Heart right ventricle (tissue), 16 donors: ENCODE results near the gene SCYGR3. TPM values are rescaled to one million over a fixed set of nuclear protein-coding genes. Genes with fewer than 3 reads are reported as not detected.
"Not testable (repeated sequence)": the region's sequence is repeated elsewhere in the genome, so short reads cannot be mapped to it uniquely, and the experiment has no call there.

Source experiments
- ATAC-seq, 8 donors: fragments of 200-7000 bp; cut with Tn5 transposase; one replicate each; pipeline ENCODE4 v1.9.1; 2020; ENCODE audit warnings: mild to moderate bottlenecking in 8 of 8, moderate library complexity in 8 of 8, moderate number of reproducible peaks in 1 of 8
- DNase-seq, 2 donors: peaks; one replicate each; pipeline ENCODE4 v3.0.0-alpha.2; 2020
- H3K27ac ChIP-seq, 10 donors: fragments of 200-600 bp; sonication (generic) in 2 of 10; one replicate each; pipeline versions ENCODE4 v1.5.0 to v1.8.0; 2020 to 2022; ENCODE audit warnings: mild to moderate bottlenecking in 3 of 10
- H3K27me3 ChIP-seq, 7 donors: fragments of 200-600 bp; one replicate each; pipeline ENCODE4 v1.8.0; 2021 to 2022; ENCODE audit warnings: mild to moderate bottlenecking in 2 of 7
- H3K36me3 ChIP-seq, 9 donors: fragments of 200-600 bp; sonication (generic) in 1 of 9; one replicate each; pipeline versions ENCODE4 v1.5.0 to v1.8.0; 2020 to 2022; ENCODE audit warnings: mild to moderate bottlenecking in 2 of 9
- H3K4me1 ChIP-seq, 9 donors: fragments of 200-600 bp; sonication (generic) in 1 of 9; one replicate each; pipeline versions ENCODE4 v1.5.0 to v1.8.0; 2020 to 2022; ENCODE audit warnings: mild to moderate bottlenecking in 4 of 9
- H3K4me3 ChIP-seq, 10 donors: fragments of 200-600 bp; sonication (generic) in 2 of 10; one replicate each; pipeline versions ENCODE4 v1.5.0 to v1.8.0; 2020 to 2022; ENCODE audit warnings: mild to moderate bottlenecking in 7 of 10, moderate library complexity in 2 of 10
- H3K9me3 ChIP-seq, 11 donors: fragments of 200-600 bp in 10 of 11; sonication (generic) in 2 of 11; one replicate each; pipeline versions ENCODE4 v1.5.0 to v1.8.0; 2013 to 2022; ENCODE audit warnings: mild to moderate bottlenecking in 2 of 11, control low read depth in 1 of 11, moderate library complexity in 1 of 11
- WGBS, 2 donors: extraction: QIAGEN DNeasy Blood & Tissue Kit; methylation state at CpG; one replicate each; pipeline ENCODE4 v1.1.7; 2013; ENCODE audit warnings: inconsistent platforms in 1 of 2; 5-methylcytosine and 5-hydroxymethylcytosine counted together
- intact Hi-C, 10 donors: fragments of 100-400 bp; cut with DNase I; formaldehyde crosslinking; loops; one replicate each; pipeline versions ENCODE4 v1.11.1 to v1.14.2; 2022
- polyA plus RNA-seq, 2 donors: library from polyadenylated mRNA; stranded (reverse); fragments of 200-250 nt; gene quantifications; one replicate each; pipeline ENCODE4 v1.2.3, GENCODE V29; 2013
- total RNA-seq, 10 donors: library from RNA; stranded (reverse); fragmentation: NEBNext Ultra II Directional in 3 of 10; extraction: Animal tissue kit (Norgen Biotek cat#: 25700) in 3 of 10; gene quantifications; one replicate each; pipeline versions ENCODE4 v1.2.1 to v1.2.4, GENCODE V29; 2021 to 2023
- TF ChIP-seq, protein P1 (sequence below), 9 donors: fragments of 200-600 bp; sonication (generic) in 2 of 9; IDR thresholded peaks; one replicate each; pipeline versions ENCODE4 v1.5.0 to v1.8.0; 2021 to 2022; ENCODE audit warnings: antibody characterized with exemption in 9 of 9, mild to moderate bottlenecking in 5 of 9, moderate library complexity in 1 of 9
- donor health status: Arrhythmogenic right ventricular cardiomyopathy.
- donor health status: ischemic (EF 13 %, LVEDD 7.1; RV severe dilation, severe dysfunction).
- donor health status: healthy with polysubstance abuse.
- donor health status: DM: no; HTN: yes; CAD: no.
- donor health status: DM: no; HTN: no; CAD: no.
- donor health status: ischemic (EF 25% LVEDD 6.9; RV normal size, moderate dysfunction).
- donor health status: ischemic (EF 25% LVEDD 5.7; RV mildly dilated, moderate dysfunction).
- donor health status: healthy.
- donor health status: DM: yes; HTN: yes; CAD: no.
- donor health status: Ischemic cardiomyopathy.
- donor health status: ischemic (EF 35%, LVEDD 5.7; RV mildly dilated, moderate dysfunction).
- donor health status: nonischemic (EF 11% LVEDD 7.7; RV severe dilation, severe dysfunction).
- donor health status: DM: yes; HTN: yes; CAD: no.
- donor health status: PGD.
- donor health status: ischemic (EF 29% LVEDD 5.4; RV normal size, mild dysfunction).
- donor health status: nonischemic (EF 23%, LVEDD 6.1; RV moderate dilation, normal function).

SCYGR3 gene
- total and polyA plus RNA-seq, 12 donors: not detected

DNA sequence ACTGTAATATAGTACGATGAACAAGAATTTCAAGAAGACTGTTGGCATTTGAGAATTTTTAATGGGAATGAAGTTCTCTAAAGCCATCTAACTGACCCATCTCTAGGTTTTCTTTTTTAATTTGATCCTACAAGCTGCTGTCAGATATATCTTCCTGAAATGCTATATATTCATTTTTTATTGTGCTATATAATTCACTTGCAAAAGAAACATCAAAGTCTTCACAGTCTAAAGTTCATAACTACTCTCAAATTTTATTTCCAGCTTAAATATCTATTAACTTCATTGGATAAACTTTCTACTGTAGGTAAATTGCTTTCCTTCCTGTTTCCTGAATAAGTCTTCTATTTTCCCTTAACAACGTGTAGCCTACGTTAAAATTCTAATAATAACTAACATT, 12.3 kb downstream of the SCYGR3 start:
- H3K4me1 ChIP-seq: no peaks in the 10 kb centered on the region
- DNase-seq (no peak), ATAC-seq (no peak)
- H3K36me3 ChIP-seq: no peaks in the 10 kb centered on the region
- TF ChIP-seq, protein P1, sequence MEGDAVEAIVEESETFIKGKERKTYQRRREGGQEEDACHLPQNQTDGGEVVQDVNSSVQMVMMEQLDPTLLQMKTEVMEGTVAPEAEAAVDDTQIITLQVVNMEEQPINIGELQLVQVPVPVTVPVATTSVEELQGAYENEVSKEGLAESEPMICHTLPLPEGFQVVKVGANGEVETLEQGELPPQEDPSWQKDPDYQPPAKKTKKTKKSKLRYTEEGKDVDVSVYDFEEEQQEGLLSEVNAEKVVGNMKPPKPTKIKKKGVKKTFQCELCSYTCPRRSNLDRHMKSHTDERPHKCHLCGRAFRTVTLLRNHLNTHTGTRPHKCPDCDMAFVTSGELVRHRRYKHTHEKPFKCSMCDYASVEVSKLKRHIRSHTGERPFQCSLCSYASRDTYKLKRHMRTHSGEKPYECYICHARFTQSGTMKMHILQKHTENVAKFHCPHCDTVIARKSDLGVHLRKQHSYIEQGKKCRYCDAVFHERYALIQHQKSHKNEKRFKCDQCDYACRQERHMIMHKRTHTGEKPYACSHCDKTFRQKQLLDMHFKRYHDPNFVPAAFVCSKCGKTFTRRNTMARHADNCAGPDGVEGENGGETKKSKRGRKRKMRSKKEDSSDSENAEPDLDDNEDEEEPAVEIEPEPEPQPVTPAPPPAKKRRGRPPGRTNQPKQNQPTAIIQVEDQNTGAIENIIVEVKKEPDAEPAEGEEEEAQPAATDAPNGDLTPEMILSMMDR (IDR thresholded peaks at IDR 0.05): no peak
- no peak overlapping the region for H3K4me3 ChIP-seq
- no peaks in the 10 kb centered on the region for H3K9me3 ChIP-seq
- peaks cover 0 to 2% (median 0%) of the 10 kb centered on the region in 7 donors for H3K27me3 ChIP-seq
- intact Hi-C loops: no loop called here
- H3K27ac ChIP-seq: no peak overlapping the region
- WGBS, 2 donors: 68 to 79% methylated on average over 3 of the region's 3 CpGs

DNA sequence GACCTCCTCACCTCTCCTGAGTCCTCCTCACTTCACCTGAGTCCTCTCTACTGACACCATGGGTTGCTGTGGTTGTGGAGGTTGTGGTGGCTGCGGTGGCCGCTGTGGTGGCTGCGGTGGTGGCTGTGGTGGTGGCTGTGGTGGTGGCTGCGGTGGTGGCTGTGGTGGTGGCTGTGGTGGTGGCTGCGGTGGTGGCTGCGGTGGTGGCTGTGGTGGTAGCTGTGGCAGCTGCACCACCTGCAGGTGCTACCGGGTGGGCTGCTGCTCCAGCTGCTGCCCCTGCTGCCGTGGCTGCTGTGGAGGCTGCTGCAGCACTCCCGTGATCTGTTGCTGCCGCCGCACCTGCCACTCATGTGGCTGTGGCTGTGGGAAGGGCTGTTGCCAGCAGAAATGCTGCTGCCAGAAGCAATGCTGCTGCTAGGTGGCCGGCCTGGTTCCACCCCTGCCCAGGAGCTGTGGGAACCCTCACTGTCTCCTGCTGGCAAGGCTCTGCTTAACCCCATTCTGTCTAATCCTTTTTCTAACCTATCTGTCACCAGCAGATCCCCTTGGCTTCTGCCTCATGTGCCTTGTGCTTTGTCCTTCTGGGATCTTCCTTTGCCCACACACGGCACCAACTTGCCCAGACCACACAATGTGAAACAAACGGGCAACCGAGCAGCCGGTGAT, 15.7 kb downstream of the SCYGR3 start, which contains the start of gene SCYGR2:
TSS of gene SCYGR2 (plus strand) at position 59 of the 669 bp plus-strand sequence. CDS start at position 59, 0 bp downstream.
- WGBS, 2 donors: 78 to 87% methylated on average over 15 to 16 of the region's 16 CpGs
- H3K27ac ChIP-seq, DNase-seq, H3K27me3 ChIP-seq, H3K36me3 ChIP-seq, H3K4me1 ChIP-seq, H3K9me3 ChIP-seq, intact Hi-C loops, H3K4me3 ChIP-seq, ATAC-seq: not testable (repeated sequence)

DNA sequence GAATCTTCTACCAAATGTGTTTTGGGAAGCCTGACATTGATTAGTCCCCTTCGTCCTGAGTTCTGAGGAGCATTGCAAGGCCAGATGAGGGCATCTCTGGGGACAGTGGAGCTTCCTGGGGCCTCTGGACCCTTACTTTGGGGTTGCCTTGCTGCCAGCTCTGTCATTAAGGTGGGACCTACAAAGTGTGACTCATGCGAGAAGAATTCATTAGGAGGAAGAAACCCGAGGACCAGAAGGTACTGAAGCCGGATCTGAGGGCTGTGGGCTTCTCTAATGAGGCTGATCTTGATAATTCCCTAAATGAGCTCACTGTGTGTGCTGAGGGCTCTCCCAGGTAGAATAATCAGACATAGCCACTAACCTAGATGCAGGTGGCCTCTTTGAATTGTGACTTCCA, 16.6 kb downstream of the SCYGR3 start:
- no peak overlapping the region for H3K4me3 ChIP-seq
- TF ChIP-seq, protein P1 (IDR thresholded peaks at IDR 0.05): no peak
- 55 to 57% methylated on average over 4 of the region's 4 CpGs for WGBS, 2 donors
- H3K4me1 ChIP-seq: no peaks in the 10 kb centered on the region
- DNase-seq: no peak
- no peak overlapping the region for H3K27ac ChIP-seq
- intact Hi-C loops: no loop called here
- H3K27me3 ChIP-seq: peaks cover 0 to 7% (median 0%) of the 10 kb centered on the region in 7 donors
- no peaks in the 10 kb centered on the region for H3K36me3 ChIP-seq
- ATAC-seq: no peak
- no peaks in the 10 kb centered on the region for H3K9me3 ChIP-seq

DNA sequence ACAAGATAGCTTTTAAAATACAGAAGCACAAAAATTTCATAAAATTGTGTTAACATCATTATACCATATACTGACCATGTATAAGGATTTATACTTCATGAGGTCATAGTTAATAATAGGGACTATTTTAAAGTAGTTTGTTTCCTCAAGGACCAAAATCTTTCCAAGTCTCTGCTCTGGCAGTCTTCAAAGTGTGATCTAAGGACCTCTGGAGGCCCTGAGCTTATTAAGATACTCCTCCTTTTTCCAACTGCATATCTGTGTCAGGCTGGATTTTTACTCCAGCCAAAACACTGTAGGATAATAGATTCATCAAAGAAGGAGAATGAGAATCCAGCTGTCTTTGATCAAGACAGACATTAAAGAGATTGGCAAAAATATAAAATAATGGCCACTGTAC, 17.6 kb downstream of the SCYGR3 start:
- H3K4me3 ChIP-seq: no peak overlapping the region
- ATAC-seq (peak in 1 of 8 donors; percentile 28), DNase-seq (no peak)
- intact Hi-C loops: no loop called here
- TF ChIP-seq, protein P1 (IDR thresholded peaks at IDR 0.05): no peak
- peaks cover 0 to 7% (median 0%) of the 10 kb centered on the region in 7 donors for H3K27me3 ChIP-seq
- H3K36me3 ChIP-seq: no peaks in the 10 kb centered on the region
- no peaks in the 10 kb centered on the region for H3K9me3 ChIP-seq
- no peak overlapping the region for H3K27ac ChIP-seq
- H3K4me1 ChIP-seq: no peaks in the 10 kb centered on the region

DNA sequence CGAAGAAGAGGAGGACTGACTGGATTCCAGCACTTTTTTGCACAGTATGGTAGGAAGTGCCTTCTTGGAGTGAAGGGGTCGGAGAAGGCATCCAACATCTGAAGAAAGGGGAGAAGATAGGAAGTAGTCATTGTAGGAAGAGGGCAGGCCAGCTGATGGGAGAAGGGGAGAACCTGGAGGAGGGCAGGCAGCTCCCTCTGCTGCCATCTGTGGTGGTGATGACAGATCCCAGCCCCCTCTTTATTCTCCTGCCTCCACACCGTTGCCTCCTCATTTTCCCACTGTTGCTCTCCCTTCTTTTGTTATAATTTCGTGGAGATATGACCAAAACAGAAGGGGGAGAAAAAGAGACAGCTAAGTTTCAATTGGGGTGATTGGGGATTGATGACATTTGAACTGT, 18.8 kb downstream of the SCYGR3 start:
- 46 to 58% methylated on average over 4 of the region's 4 CpGs for WGBS, 2 donors
- peaks cover 0 to 10% (median 0%) of the 10 kb centered on the region in 7 donors for H3K27me3 ChIP-seq
- no peaks in the 10 kb centered on the region for H3K9me3 ChIP-seq
- H3K27ac ChIP-seq: no peak overlapping the region
- H3K4me3 ChIP-seq: no peak overlapping the region
- intact Hi-C loops: no loop called here
- no peaks in the 10 kb centered on the region for H3K36me3 ChIP-seq
- no peaks in the 10 kb centered on the region for H3K4me1 ChIP-seq
- ATAC-seq (no peak), DNase-seq (no peak)
- TF ChIP-seq, protein P1 (IDR thresholded peaks at IDR 0.05): no peak
